ENCODE results near the gene UBE2O.

Gene UBE2O

GRCh38 chr17:76341301-76341700 lies 111.7 kb downstream of the UBE2O start:
- no peaks in the 10 kb centered on the region for H3K27me3 ChIP-seq (ENCODE audit: insufficient read depth, poor library complexity, severe bottlenecking)
- no peak for TF ChIP-seq SPI1 (IDR thresholded peaks at IDR 0.05; ENCODE audit: borderline replicate concordance, low read depth)
- no peak for TF ChIP-seq GABPA (IDR thresholded peaks at IDR 0.05; ENCODE audit: low read depth)

More at GRCh38 chr17:76341301-76341700, 111.7 kb downstream of the UBE2O start:
- no peak overlapping the region for H3K27ac ChIP-seq (replicated peaks)
- no peak for DNase-seq (ENCODE audit: low read depth in 1 of 2, low spot score in 1 of 2)
- no peak overlapping the region for H3K4me3 ChIP-seq (replicated peaks; ENCODE audit: insufficient read depth, low read length)

Data from HL-60 (cell line).